ENCODE measurements around the gene CETN1.

CETN1 gene

DNA sequence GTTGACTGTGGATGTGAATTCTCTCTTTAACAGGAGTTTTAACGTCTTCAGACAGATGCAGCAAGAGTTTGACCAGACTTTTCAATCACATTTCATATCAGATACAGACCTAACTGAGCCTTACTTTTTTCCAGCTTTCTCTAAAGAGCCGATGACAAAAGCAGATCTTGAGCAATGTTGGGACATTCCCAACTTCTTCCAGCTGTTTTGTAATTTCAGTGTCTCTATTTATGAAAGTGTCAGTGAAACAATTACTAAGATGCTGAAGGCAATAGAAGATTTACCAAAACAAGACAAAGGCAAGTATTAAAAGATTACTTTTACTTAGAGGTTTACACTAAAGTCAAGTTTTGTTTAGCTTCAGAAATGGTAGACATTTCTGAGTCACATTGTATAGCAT is 47.1 kb downstream of the CETN1 start:
- no peak for DNase-seq

DNA sequence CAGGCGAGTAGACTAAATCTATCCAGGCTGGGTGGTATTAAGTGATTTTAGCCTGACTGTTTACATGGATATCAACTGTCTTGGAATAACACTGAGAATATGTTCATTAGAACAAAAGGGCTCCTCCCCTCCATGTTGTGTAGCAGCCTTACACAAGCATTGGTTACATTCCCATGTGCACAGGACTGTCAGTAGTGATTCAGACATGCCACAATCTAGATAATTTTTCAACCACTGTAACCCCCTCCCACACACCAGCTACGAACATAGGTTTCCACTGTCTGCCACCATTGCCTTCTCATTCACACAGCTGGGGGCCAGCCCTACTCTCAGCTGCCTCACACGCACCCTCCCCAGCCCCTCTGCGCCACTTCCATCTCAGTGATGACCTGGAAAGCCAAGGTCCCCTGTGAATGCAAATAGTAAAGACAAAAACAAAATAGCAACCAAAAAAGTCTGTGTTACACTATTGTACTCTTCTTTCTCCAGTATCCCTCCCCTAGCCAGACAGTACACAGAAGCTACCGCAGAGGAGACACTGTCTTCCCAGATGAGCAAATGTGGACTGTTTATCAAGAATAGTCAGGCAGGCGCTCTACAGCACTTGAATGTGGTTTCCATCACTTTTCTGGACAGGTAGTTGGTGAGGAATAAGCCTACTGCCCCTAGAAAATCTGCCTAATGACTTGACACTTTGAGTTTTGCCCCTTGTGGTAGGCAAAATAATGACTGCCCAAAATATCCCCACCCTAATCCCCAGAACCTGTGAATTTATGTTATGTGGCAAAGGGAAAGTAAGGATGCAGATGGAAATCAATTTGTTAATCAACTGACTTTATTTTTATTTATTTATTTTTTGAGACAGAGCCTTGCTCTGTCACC is 49.3 kb downstream of the CETN1 start:
- DNase-seq: no peak

GRCh38 chr18:631560-631959 is 51.4 kb downstream of the CETN1 start:
- no peak for DNase-seq
